Panc1 (cell line): ENCODE data around the gene CASP5. TPM values are rescaled to one million over a fixed set of nuclear protein-coding genes. Genes with fewer than 3 reads are reported as not detected.

Source experiments
- ATAC-seq: fragments of 200-7000 bp; cut with Tn5 transposase; 2 replicates; pipeline ENCODE4 v1.9.1; 2020; ENCODE audit warnings: mild to moderate bottlenecking, moderate library complexity
- BruUV-seq: library from RNA; stranded (reverse); fragments of 400-500 nt; replicated peaks from 2 replicates; lab custom pipeline; 2021; lab: Mats Ljungman, UMichigan
- CTCF ChIA-PET: fragments of 300-600 bp; sonication (Branson Sonifier 250); formaldehyde crosslinking; loops from one replicate; lab custom pipeline; 2022; ENCODE audit warnings: antibody characterized with exemption; lab: Charles Lee
- POLR2A ChIA-PET: fragments of 300-600 bp; sonication (Branson Sonifier 250); formaldehyde crosslinking; loops from one replicate; lab custom pipeline; 2022; ENCODE audit warnings: antibody characterized with exemption; lab: Charles Lee
- DNase-seq: peaks from one replicate; pipeline ENCODE4 v3.0.0-alpha.2; 2010; ENCODE audit warnings: low read depth, low spot score
- H3K27ac ChIP-seq: 2 replicates; pipeline ENCODE4 v1.5.1; 2011; ENCODE audit warnings: mild to moderate bottlenecking, low read length, inconsistent platforms
- H3K27me3 ChIP-seq: fragments of 200-500 bp; sonication (Bioruptor generic); 2 replicates; pipeline ENCODE4 v1.6.0; 2014; ENCODE audit warnings: low read length, inconsistent platforms; ENCODE audit not compliant: control insufficient read depth, insufficient read depth
- H3K36me3 ChIP-seq: fragments of 200-500 bp; sonication (Bioruptor generic); 2 replicates; pipeline ENCODE4 v1.5.1; 2014; ENCODE audit warnings: inconsistent platforms, mild to moderate bottlenecking, low read length, moderate library complexity; ENCODE audit not compliant: control insufficient read depth, insufficient read depth
- H3K4me1 ChIP-seq: 2 replicates; pipeline ENCODE4 v1.5.1; 2011; ENCODE audit warnings: inconsistent platforms, mild to moderate bottlenecking, low read length, moderate library complexity; ENCODE audit not compliant: control insufficient read depth, insufficient read depth
- H3K4me3 ChIP-seq, 2 experiments: 2 replicates each; pipeline ENCODE4 v1.5.1; 2011 to 2012; ENCODE audit warnings: low read depth in 2 of 2, low read length in 2 of 2, mild to moderate bottlenecking in 2 of 2, inconsistent platforms in 1 of 2, moderate library complexity in 1 of 2
- H3K9me3 ChIP-seq: fragments of 200-500 bp; sonication (Bioruptor generic); 2 replicates; pipeline ENCODE4 v1.5.1; 2014; ENCODE audit warnings: low read depth, mild to moderate bottlenecking, inconsistent platforms, low read length, moderate library complexity; ENCODE audit not compliant: control insufficient read depth, insufficient read depth
- CTCF ChIP-seq: fragments of 450-650 bp; IDR thresholded peaks from 2 replicates; pipeline ENCODE4 v1.5.1; 2017; ENCODE audit warnings: mild to moderate bottlenecking
- POLR2AphosphoS5 ChIP-seq: IDR thresholded peaks from 2 replicates; pipeline ENCODE4 v1.6.1; 2012; ENCODE audit warnings: mild to moderate bottlenecking, low read depth, low read length, moderate library complexity
- REST ChIP-seq, 2 experiments: IDR thresholded peaks; 2 replicates each; pipeline ENCODE4 v1.6.1; 2011 to 2012; ENCODE audit warnings: low read depth in 2 of 2, control low read depth in 1 of 2, low read length in 1 of 2, mild to moderate bottlenecking in 1 of 2, moderate library complexity in 1 of 2; ENCODE audit not compliant: insufficient read depth in 1 of 2
- SIN3A ChIP-seq: IDR thresholded peaks from 2 replicates; pipeline ENCODE4 v1.6.1; 2012; ENCODE audit warnings: low read depth, mild to moderate bottlenecking, low read length, moderate library complexity, borderline replicate concordance; ENCODE audit not compliant: insufficient read depth
- TCF7L2 ChIP-seq: IDR thresholded peaks from 2 replicates; pipeline ENCODE4 v1.6.1; 2011; ENCODE audit warnings: mild to moderate bottlenecking, low read depth, low read length, inconsistent platforms
- in situ Hi-C: cut with HindIII; loops from 2 replicates; pipeline ENCODE4 v1.10.0; 2016; ENCODE audit warnings: low sequenced_read_pairs, low pct_unique_long_range_greater_than_20kb
- intact Hi-C: fragments of 100-400 bp; cut with micrococcal nuclease; formaldehyde crosslinking; loops from one replicate; pipeline ENCODE4 v1.10.0; 2022; ENCODE audit not compliant: unreplicated experiment
- total RNA-seq: library from RNA; stranded (reverse); gene quantifications from one replicate; pipeline ENCODE4 v1.2.1, GENCODE V29; 2021; ENCODE audit not compliant: unreplicated experiment

Gene CASP5
- total RNA-seq, 1 experiment from 2014 or later: not detected

GRCh38 chr11:104964247-104964646, 58.7 kb downstream of the CASP5 start:
- no peak overlapping the region for H3K4me3 ChIP-seq
- no peak overlapping the region for H3K27ac ChIP-seq
- peaks cover 7% of the 10 kb centered on the region; the same call in 1 of the 2 replicates for H3K9me3 ChIP-seq
- peaks cover 6% of the 10 kb centered on the region; the same call in 1 of the 2 replicates for H3K4me1 ChIP-seq
- no TSS peak for BruUV-seq
- ChIA-PET CTCF (no interaction called here), POLR2A (no interaction called here)
- H3K36me3 ChIP-seq: no peaks in the 10 kb centered on the region
- DNase-seq (no peak), ATAC-seq (no peak)
- TF ChIP-seq CTCF (no peak), TCF7L2 (no peak), REST (IDR thresholded peaks at IDR 0.05; ENCODE audit: insufficient read depth in 1 of 2, low read depth in 2 of 2, low read length in 1 of 2) (no peak), SIN3A (no peak), POLR2AphosphoS5 (no peak)
- intact Hi-C loops (no loop called here), in situ Hi-C loops (no loop called here)
- no peaks in the 10 kb centered on the region for H3K27me3 ChIP-seq

DNA sequence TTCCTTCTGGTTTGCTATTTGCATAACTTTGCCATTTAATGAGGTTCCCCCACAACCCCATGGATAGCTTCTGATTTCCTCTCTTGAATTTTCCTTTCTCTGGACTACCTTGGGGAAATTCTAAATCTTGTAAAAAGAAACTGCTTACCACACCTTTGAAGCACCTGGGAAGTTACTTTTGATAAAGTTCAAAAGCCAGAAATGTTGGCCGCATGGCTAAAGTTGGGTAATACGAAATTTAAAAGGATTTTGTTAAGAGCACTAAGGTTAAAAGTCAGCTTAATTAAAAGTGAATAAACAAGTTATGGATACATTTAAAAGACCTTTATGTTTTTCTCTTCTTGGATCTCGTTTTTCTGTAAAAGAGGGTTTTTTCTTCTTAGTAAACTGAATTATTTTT, 60.1 kb downstream of the CASP5 start:
- intact Hi-C loops: no loop called here
- Histone ChIP-seq H3K4me3 (no peak overlapping the region), H3K4me1 (peaks cover 6% of the 10 kb centered on the region; the same call in 1 of the 2 replicates), H3K9me3 (peaks cover 7% of the 10 kb centered on the region; the same call in 1 of the 2 replicates), H3K36me3 (no peaks in the 10 kb centered on the region), H3K27me3 (no peaks in the 10 kb centered on the region), H3K27ac (no peak overlapping the region)
- ATAC-seq (no peak), DNase-seq (no peak)
- BruUV-seq: no TSS peak
- no peak for TF ChIP-seq REST (IDR thresholded peaks at IDR 0.05; ENCODE audit: insufficient read depth in 1 of 2, low read depth in 2 of 2, low read length in 1 of 2)
- TF ChIP-seq SIN3A: no peak
- no peak for TF ChIP-seq CTCF
- no peak for TF ChIP-seq TCF7L2
- no peak for TF ChIP-seq POLR2AphosphoS5
- POLR2A ChIA-PET: no interaction called here
- in situ Hi-C loops: no loop called here
- CTCF ChIA-PET: no interaction called here
